GM21381 (cell line): ENCODE data around the gene NLGN4Y.

Source experiments
- ATAC-seq: cut with Tn5 transposase; IDR thresholded peaks from one replicate; pipeline ENCODE4 v1.9.1; 2021; ENCODE audit warnings: mild to moderate bottlenecking, moderate library complexity; ENCODE audit not compliant: unreplicated experiment

NLGN4Y gene

GRCh38 chrY:14644157-14644952 is 120.0 kb downstream of the NLGN4Y start:
- ATAC-seq: no peak

- ATAC-seq: no peak
Observed at GRCh38 chrY:14679181-14679580, 154.9 kb downstream of the NLGN4Y start.

GRCh38 chrY:14694543-14694942 is 170.2 kb downstream of the NLGN4Y start:
- no peak for ATAC-seq

GRCh38 chrY:14708158-14708557 is 183.8 kb downstream of the NLGN4Y start:
- ATAC-seq: no peak

GRCh38 chrY:14741596-14741995 is 217.3 kb downstream of the NLGN4Y start:
- ATAC-seq: no peak

GRCh38 chrY:14748329-14748728 is 224.0 kb downstream of the NLGN4Y start:
- no peak for ATAC-seq

GRCh38 chrY:14755571-14755970 is 231.2 kb downstream of the NLGN4Y start:
- no peak for ATAC-seq

GRCh38 chrY:14762903-14763302 is 238.6 kb downstream of the NLGN4Y start:
- ATAC-seq: no peak

GRCh38 chrY:14763600-14763999 is 239.3 kb downstream of the NLGN4Y start:
- no peak for ATAC-seq

GRCh38 chrY:14778208-14778607 is 253.9 kb downstream of the NLGN4Y start:
- ATAC-seq: no peak

- no peak for ATAC-seq
Observed at GRCh38 chrY:14793104-14793503, 268.8 kb downstream of the NLGN4Y start.

GRCh38 chrY:14793674-14794073 is 269.3 kb downstream of the NLGN4Y start:
- ATAC-seq: no peak

GRCh38 chrY:14798010-14798409 is 273.7 kb downstream of the NLGN4Y start:
- no peak for ATAC-seq

GRCh38 chrY:14801096-14801495 is 276.8 kb downstream of the NLGN4Y start:
- no peak for ATAC-seq

GRCh38 chrY:14802125-14802524 is 277.8 kb downstream of the NLGN4Y start:
- ATAC-seq: no peak

GRCh38 chrY:14804041-14804440 is 279.7 kb downstream of the NLGN4Y start:
- no peak for ATAC-seq

GRCh38 chrY:14818452-14818851 is 294.1 kb downstream of the NLGN4Y start:
- ATAC-seq: no peak

GRCh38 chrY:14822201-14822600 is 297.9 kb downstream of the NLGN4Y start:
- ATAC-seq: no peak

GRCh38 chrY:14822906-14823305 is 298.6 kb downstream of the NLGN4Y start:
- ATAC-seq: no peak

GRCh38 chrY:14824583-14824982 is 300.3 kb downstream of the NLGN4Y start:
- no peak for ATAC-seq

GRCh38 chrY:14825728-14826127 is 301.4 kb downstream of the NLGN4Y start:
- ATAC-seq: no peak

GRCh38 chrY:14828531-14828930 is 304.2 kb downstream of the NLGN4Y start:
- ATAC-seq: no peak

- no peak for ATAC-seq
Observed at GRCh38 chrY:14829366-14829885, 305.1 kb downstream of the NLGN4Y start.
